NT2/D1 (cell line): ENCODE results near the gene L3MBTL4.

Source experiments
- SUZ12 ChIP-seq: IDR thresholded peaks from 2 replicates; pipeline ENCODE4 v1.6.1; 2011; ENCODE audit not compliant: insufficient read length, insufficient read depth; ENCODE audit errors: extremely low read depth
- YY1 ChIP-seq: IDR thresholded peaks from 2 replicates; pipeline ENCODE4 v1.6.1; 2011; ENCODE audit not compliant: insufficient read length, insufficient read depth

- TF ChIP-seq YY1: no peak
- no peak for TF ChIP-seq SUZ12
Observed at GRCh38 chr18:6406075-6406909, 8.4 kb downstream of the L3MBTL4 start.
